K562 (cell line): ENCODE results near the gene MED15. TPM values are rescaled to one million over a fixed set of nuclear protein-coding genes. Genes with fewer than 3 reads are reported as not detected.

Experiments
- E2F1 ChIP-seq: sonication (generic); formaldehyde crosslinking; IDR thresholded peaks from 2 replicates; pipeline ENCODE4 v1.8.1; 2023; ENCODE audit warnings: mild to moderate bottlenecking, missing genetic modification reagents, moderate library complexity
- ELK1 ChIP-seq: sonication (generic); formaldehyde crosslinking; IDR thresholded peaks from 2 replicates; pipeline ENCODE4 v1.8.1; 2022; ENCODE audit warnings: missing genetic modification reagents
- HDAC6 ChIP-seq: IDR thresholded peaks from 2 replicates; pipeline ENCODE4 v1.6.1; 2012; ENCODE audit warnings: low read depth, mild to moderate bottlenecking, control low read depth, inconsistent platforms, low read length, moderate library complexity
- MGA ChIP-seq: fragments of 450-650 bp; IDR thresholded peaks from 2 replicates; pipeline ENCODE4 v1.6.1; 2016; ENCODE audit warnings: mild to moderate bottlenecking, moderate library complexity
- ZSCAN32 ChIP-seq: fragments of 450-650 bp; formaldehyde crosslinking; IDR thresholded peaks from 2 replicates; pipeline ENCODE4 v1.4.0; 2020; ENCODE audit warnings: mild to moderate bottlenecking, moderate library complexity
- polyA plus RNA-seq, 8 experiments: library from polyadenylated mRNA; depleted of rRNA in 4 of 8; stranded (reverse) in 5 of 8; unstranded in 3 of 8; fragments of >200 nt; fragmentation: Nextera tagmentation in 2 of 8; fragmentation: Illumina TruSeq in 1 of 8; extraction: Ambion mirVana in 2 of 8; extraction: Trizol in 1 of 8; gene quantifications; 2 replicates each; pipeline versions ENCODE4 v1.2.1 to v1.2.3, GENCODE V29; 2011 to 2014; ENCODE audit warnings: inconsistent platforms in 1 of 8, missing spikeins in 1 of 8
- total RNA-seq, 7 experiments: library from RNA; depleted of rRNA in 6 of 7; stranded (reverse); fragments of >200 nt in 6 of 7; fragmentation: Illumina TruSeq in 2 of 7; extraction: Trizol in 2 of 7; gene quantifications; 2 replicates each; pipeline versions ENCODE4 v1.2.1 to v1.2.3, GENCODE V29; 2011 to 2021; ENCODE audit warnings: low replicate concordance in 1 of 7

MED15 gene
- total and polyA plus RNA-seq, 9 of the 15 experiments (the other 6 are each of a cell fraction or from before 2014, with no cell fraction given) = 4.0 to 271 (median 60.1) TPM

GRCh38 chr22:20626811-20627210 lies 119.4 kb downstream of the MED15 start (continued):
- no peak for TF ChIP-seq MGA
- TF ChIP-seq E2F1 = no peak
- 0 out of 2 replicates have a peak, but pooled peaks have one; percentile 66 for TF ChIP-seq ELK1
- TF ChIP-seq HDAC6 = no peak
- TF ChIP-seq ZSCAN32 = no peak
